Stimulated activated memory B cell treated with anti-CD40 and anti-IgM and Interleukin-4, amounts not matched to agents 10 μg/mL and 1 μg/mL and 100 μg/mL, for 72 hours (primary cell): Measurements from ENCODE around the gene PDZRN4.
"Not testable (repeated sequence)": the region's sequence is repeated elsewhere in the genome, so short reads cannot be mapped to it uniquely, and the experiment has no call there.

Experiments
- ATAC-seq: fragments of 150-1000 bp; cut with Tn5 transposase; 2 replicates; pipeline ENCODE4 v1.10.0; 2021
- H3K27ac Mint-ChIP-seq: one replicate; pipeline ENCODE4 v1.8.0; 2022; ENCODE audit warnings: mild to moderate bottlenecking, mixed read lengths
- H3K27me3 Mint-ChIP-seq: one replicate; pipeline ENCODE4 v1.8.0; 2022; ENCODE audit warnings: mixed read lengths
- H3K36me3 Mint-ChIP-seq: one replicate; pipeline ENCODE4 v1.8.0; 2022; ENCODE audit warnings: mixed read lengths
- H3K4me1 Mint-ChIP-seq: one replicate; pipeline ENCODE4 v1.8.0; 2022; ENCODE audit warnings: mixed read lengths
- H3K4me3 Mint-ChIP-seq: one replicate; pipeline ENCODE4 v1.8.0; 2022; ENCODE audit warnings: mild to moderate bottlenecking, moderate library complexity, mixed read lengths
- H3K9me3 Mint-ChIP-seq: one replicate; pipeline ENCODE4 v1.8.0; 2022; ENCODE audit warnings: mixed read lengths

The PDZRN4 gene

GRCh38 chr12:41287500-41288141 lies 99.5 kb downstream of the PDZRN4 start:
- no peak overlapping the region for H3K4me3 Mint-ChIP-seq
- H3K36me3 Mint-ChIP-seq = no peaks in the 10 kb centered on the region
- no peak overlapping the region for H3K27ac Mint-ChIP-seq

DNA sequence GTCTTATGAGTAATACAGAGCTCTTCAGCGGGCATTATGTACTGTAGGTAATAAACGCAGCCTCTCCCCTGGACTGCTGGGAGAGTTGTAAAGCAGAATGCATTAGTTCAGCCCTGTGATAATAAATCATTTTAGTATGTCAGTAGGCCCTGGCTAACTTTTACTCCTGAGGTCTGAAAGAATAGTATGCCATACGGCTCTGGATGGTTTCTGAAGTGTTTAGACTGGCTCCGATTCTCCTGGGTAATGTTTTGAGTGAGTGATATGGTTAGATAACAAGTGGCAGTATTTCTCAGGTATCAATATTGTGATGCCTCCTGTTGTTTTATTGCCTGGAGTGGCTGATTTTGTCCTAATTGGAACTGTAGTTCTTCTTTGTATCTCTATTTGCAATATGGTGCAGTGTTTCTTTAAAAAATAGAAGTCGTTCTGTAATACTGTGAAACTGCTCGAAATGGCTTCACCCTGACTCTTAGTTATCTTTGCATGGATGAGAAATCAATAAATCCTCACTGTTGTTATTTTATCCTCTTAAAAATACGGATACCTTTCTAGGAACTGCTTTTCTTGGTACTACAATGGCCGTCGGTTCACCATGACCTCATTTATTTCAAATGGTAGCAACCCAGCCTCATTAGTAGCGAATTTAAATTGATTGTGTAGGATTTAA lies 100.2 kb downstream of the PDZRN4 start:
- no peaks in the 10 kb centered on the region for H3K36me3 Mint-ChIP-seq
- H3K27ac Mint-ChIP-seq = no peak overlapping the region
- H3K4me1 Mint-ChIP-seq = no peaks in the 10 kb centered on the region
- ATAC-seq = no peak
- no peak overlapping the region for H3K4me3 Mint-ChIP-seq
- no peaks in the 10 kb centered on the region for H3K27me3 Mint-ChIP-seq
- no peaks in the 10 kb centered on the region for H3K9me3 Mint-ChIP-seq

More at GRCh38 chr12:41287500-41288141, 99.5 kb downstream of the PDZRN4 start:
- Mint-ChIP-seq H3K4me1 (no peaks in the 10 kb centered on the region), H3K9me3 (no peaks in the 10 kb centered on the region), H3K27me3 (no peaks in the 10 kb centered on the region)
- no peak for ATAC-seq

- Mint-ChIP-seq H3K27ac (no peak overlapping the region), H3K4me3 (no peak overlapping the region), H3K36me3 (no peaks in the 10 kb centered on the region), H3K4me1 (no peaks in the 10 kb centered on the region), H3K9me3 (no peaks in the 10 kb centered on the region), H3K27me3 (no peaks in the 10 kb centered on the region)
- ATAC-seq = no peak
Measured at GRCh38 chr12:41289501-41289900, 101.4 kb downstream of the PDZRN4 start.

GRCh38 chr12:41293011-41293410 lies 104.9 kb downstream of the PDZRN4 start:
- H3K9me3 Mint-ChIP-seq = no peaks in the 10 kb centered on the region
- no peak overlapping the region for H3K4me3 Mint-ChIP-seq
- H3K36me3 Mint-ChIP-seq = no peaks in the 10 kb centered on the region
- H3K4me1 Mint-ChIP-seq = no peaks in the 10 kb centered on the region
- H3K27me3 Mint-ChIP-seq = no peaks in the 10 kb centered on the region
- ATAC-seq = no peak
- no peak overlapping the region for H3K27ac Mint-ChIP-seq

DNA sequence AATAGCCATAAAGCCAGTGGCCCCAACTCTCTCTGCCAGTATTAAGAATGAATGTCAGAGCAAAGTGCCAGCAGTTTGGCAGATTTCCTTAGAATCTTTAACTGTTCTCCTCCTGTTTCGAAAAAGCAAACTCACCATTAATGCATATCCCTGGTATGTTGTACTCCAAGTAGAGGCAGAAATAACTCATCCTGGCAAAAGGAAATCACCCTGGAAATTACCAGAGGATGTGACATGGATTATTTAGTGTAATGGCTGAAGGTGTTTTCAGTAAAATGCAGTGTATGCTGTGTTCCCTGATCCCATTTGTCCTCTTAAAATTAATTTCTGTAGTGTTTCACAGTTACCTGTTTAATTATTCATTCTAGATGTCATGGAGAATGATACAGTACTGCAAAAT lies 105.3 kb downstream of the PDZRN4 start:
- H3K36me3 Mint-ChIP-seq = no peaks in the 10 kb centered on the region
- ATAC-seq = no peak
- no peak overlapping the region for H3K4me3 Mint-ChIP-seq
- H3K4me1 Mint-ChIP-seq = no peaks in the 10 kb centered on the region
- no peaks in the 10 kb centered on the region for H3K27me3 Mint-ChIP-seq
- H3K9me3 Mint-ChIP-seq = no peaks in the 10 kb centered on the region
- no peak overlapping the region for H3K27ac Mint-ChIP-seq

- ATAC-seq = no peak
- no peak overlapping the region for H3K27ac Mint-ChIP-seq
- no peaks in the 10 kb centered on the region for H3K27me3 Mint-ChIP-seq
- H3K36me3 Mint-ChIP-seq = no peaks in the 10 kb centered on the region
- H3K4me1 Mint-ChIP-seq = no peaks in the 10 kb centered on the region
- no peaks in the 10 kb centered on the region for H3K9me3 Mint-ChIP-seq
- H3K4me3 Mint-ChIP-seq = no peak overlapping the region
Measured at GRCh38 chr12:41302979-41303403, 114.9 kb downstream of the PDZRN4 start.

DNA sequence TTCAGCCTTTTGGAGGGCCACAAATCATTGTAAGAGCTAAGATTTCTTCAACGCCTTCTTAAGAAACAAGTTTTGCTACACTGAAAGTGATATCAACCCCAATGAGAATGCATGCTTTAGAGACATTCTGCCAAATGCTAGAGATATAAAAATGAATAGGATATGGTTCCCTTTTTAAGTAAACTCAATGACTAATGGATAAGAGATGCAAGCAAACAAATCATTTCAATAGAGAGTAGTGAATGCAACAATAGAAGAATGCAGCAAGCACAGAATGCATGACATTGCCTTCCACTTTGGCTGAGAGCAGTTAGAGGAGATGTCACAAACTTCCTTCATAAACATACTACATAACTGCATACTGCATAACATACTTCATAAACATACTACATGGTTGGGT lies 116.4 kb downstream of the PDZRN4 start:
- no peaks in the 10 kb centered on the region for H3K9me3 Mint-ChIP-seq
- no peaks in the 10 kb centered on the region for H3K27me3 Mint-ChIP-seq
- no peak overlapping the region for H3K27ac Mint-ChIP-seq
- H3K4me1 Mint-ChIP-seq = no peaks in the 10 kb centered on the region
- ATAC-seq = no peak
- no peak overlapping the region for H3K4me3 Mint-ChIP-seq
- no peaks in the 10 kb centered on the region for H3K36me3 Mint-ChIP-seq

- Mint-ChIP-seq H3K36me3 (no peaks in the 10 kb centered on the region), H3K27ac (no peak overlapping the region), H3K4me3 (no peak overlapping the region), H3K4me1 (no peaks in the 10 kb centered on the region), H3K9me3 (no peaks in the 10 kb centered on the region), H3K27me3 (no peaks in the 10 kb centered on the region)
- ATAC-seq = no peak
Measured at GRCh38 chr12:41310367-41310766, 122.2 kb downstream of the PDZRN4 start.

- H3K9me3 Mint-ChIP-seq = no peaks in the 10 kb centered on the region
- H3K4me1 Mint-ChIP-seq = no peaks in the 10 kb centered on the region
- H3K4me3 Mint-ChIP-seq = no peak overlapping the region
- no peaks in the 10 kb centered on the region for H3K36me3 Mint-ChIP-seq
- no peak overlapping the region for H3K27ac Mint-ChIP-seq
- no peaks in the 10 kb centered on the region for H3K27me3 Mint-ChIP-seq
- no peak for ATAC-seq
Measured at GRCh38 chr12:41311883-41312282, 123.8 kb downstream of the PDZRN4 start.

DNA sequence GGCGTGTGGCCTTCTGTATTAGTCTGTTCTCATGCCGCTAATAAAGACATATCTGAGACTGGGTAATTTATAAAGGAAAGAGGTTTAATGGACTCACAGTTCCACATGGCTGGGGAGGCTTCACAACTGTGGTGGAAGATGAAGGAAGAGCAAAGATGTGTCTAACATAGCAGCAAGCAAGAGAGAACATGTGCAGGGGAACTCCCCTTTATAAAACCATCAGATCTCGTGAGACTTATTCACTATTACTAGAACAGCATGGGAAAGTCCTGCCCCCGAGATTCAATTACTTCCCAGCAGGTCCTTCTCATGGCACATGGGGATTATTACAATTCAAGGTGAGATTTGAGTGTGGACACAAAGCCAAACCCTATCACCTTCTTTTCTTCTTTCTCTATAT lies 124.3 kb downstream of the PDZRN4 start:
- not testable (repeated sequence) for H3K4me3 Mint-ChIP-seq, H3K27me3 Mint-ChIP-seq, ATAC-seq

GRCh38 chr12:41325336-41325735 lies 137.2 kb downstream of the PDZRN4 start:
- Mint-ChIP-seq H3K4me3 (no peak overlapping the region), H3K27ac (no peak overlapping the region), H3K27me3 (no peaks in the 10 kb centered on the region), H3K36me3 (no peaks in the 10 kb centered on the region), H3K9me3 (no peaks in the 10 kb centered on the region), H3K4me1 (no peaks in the 10 kb centered on the region)
- ATAC-seq = no peak

More for the DNA sequence above, 124.3 kb downstream of the PDZRN4 start:
- not testable (repeated sequence) for H3K27ac Mint-ChIP-seq, H3K9me3 Mint-ChIP-seq, H3K36me3 Mint-ChIP-seq, H3K4me1 Mint-ChIP-seq

DNA sequence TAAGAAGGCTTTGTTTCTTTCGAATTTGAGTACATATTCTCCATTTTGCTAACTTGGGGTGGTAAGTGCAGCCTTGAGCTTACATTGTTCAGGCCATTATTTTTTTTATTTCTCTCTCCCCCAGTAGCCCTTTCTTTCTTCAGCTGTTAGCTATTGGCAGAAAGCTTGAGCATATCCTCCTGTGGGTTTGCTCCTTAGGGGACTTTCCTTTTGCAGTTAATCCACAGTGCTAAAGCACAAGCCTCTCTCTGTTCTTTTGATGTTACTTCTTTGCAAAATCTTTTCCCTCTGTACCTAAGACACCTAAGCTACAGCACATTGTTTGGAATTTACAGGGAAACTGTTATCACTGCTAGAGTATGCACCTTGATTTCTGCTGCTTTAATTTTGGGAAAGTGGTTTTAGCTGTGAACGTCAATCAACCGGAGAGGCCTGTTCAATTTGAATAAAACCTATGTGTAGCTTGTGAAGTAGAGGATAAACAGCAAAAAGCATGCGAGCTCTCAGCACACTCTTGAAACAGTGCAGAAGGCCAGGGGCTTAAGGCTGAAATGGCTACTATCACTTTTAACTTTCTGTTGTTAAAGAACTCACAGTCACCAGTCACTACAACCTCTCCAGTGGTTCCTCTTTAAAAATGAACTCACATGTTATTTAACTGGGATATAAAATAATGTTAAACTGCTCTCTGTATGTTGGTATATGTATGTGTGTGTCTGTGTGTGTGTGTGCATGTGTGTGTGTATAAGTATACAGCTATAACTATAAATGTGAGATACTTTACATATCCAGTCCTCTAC lies 139.2 kb downstream of the PDZRN4 start:
- peaks cover 12% of the 10 kb centered on the region for H3K27me3 Mint-ChIP-seq
- no peaks in the 10 kb centered on the region for H3K9me3 Mint-ChIP-seq
- ATAC-seq = no peak
- no peaks in the 10 kb centered on the region for H3K36me3 Mint-ChIP-seq
- no peak overlapping the region for H3K4me3 Mint-ChIP-seq
- no peaks in the 10 kb centered on the region for H3K4me1 Mint-ChIP-seq
- no peak overlapping the region for H3K27ac Mint-ChIP-seq

DNA sequence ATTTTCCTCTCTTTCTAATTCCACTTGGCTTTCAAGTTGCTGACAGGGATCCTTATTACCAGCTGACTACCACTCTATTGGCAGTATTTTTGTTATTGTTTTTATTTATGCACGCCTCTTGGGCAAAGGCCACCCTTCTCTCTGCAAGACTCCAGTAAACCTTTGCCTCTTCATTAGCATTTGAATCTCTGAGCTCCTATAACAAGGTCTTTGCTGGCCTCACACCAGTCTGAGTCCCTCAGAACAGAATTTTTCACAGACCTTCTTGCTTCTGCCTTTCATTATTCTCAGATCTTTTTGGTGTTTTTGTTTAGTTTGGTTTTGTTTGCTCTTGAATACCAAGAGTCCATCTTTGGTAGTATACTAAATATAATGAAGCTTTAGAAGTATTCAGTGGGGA lies 145.9 kb downstream of the PDZRN4 start:
- H3K4me3 Mint-ChIP-seq = no peak overlapping the region
- no peaks in the 10 kb centered on the region for H3K36me3 Mint-ChIP-seq
- ATAC-seq = no peak
- no peaks in the 10 kb centered on the region for H3K9me3 Mint-ChIP-seq
- H3K27ac Mint-ChIP-seq = no peak overlapping the region
- H3K27me3 Mint-ChIP-seq = peaks cover 24% of the 10 kb centered on the region
- no peaks in the 10 kb centered on the region for H3K4me1 Mint-ChIP-seq

GRCh38 chr12:41334390-41334789 lies 146.3 kb downstream of the PDZRN4 start:
- Mint-ChIP-seq H3K27ac (no peak overlapping the region), H3K27me3 (peaks cover 24% of the 10 kb centered on the region), H3K4me1 (no peaks in the 10 kb centered on the region), H3K36me3 (no peaks in the 10 kb centered on the region), H3K9me3 (no peaks in the 10 kb centered on the region), H3K4me3 (no peak overlapping the region)
- no peak for ATAC-seq

DNA sequence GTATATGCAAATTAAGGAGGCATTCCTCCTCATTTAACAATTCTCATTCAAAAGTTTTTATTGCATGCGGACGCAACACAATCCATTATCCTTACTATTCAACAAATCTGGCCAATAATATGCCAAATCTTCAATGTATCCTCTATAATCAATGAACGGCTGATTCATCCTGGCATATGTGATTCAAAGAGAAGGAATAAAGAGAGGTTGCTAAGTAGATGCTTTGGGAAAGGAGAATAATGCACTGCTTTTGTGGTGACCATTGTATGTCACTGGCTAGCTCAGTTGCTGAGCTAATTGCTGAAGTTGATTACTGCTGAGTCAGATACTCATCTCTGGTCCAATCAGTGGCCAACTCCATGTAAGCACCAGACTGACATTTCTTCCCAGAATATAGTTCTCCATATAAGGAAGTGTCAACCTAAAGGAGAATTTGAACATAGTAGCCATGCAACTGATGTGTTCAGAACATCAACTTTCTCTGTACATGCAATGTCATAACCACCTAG lies 148.0 kb downstream of the PDZRN4 start:
- Mint-ChIP-seq H3K4me1 (no peaks in the 10 kb centered on the region), H3K27me3 (peaks cover 24% of the 10 kb centered on the region), H3K27ac (no peak overlapping the region), H3K9me3 (peaks cover 3% of the 10 kb centered on the region), H3K4me3 (no peak overlapping the region), H3K36me3 (no peaks in the 10 kb centered on the region)
- no peak for ATAC-seq
